ENCODE measurements around the gene ZNF497. TPM values are rescaled to one million over a fixed set of nuclear protein-coding genes. Genes with fewer than 3 reads are reported as not detected.

The ZNF497 gene
- total and polyA plus RNA-seq, 2 of the 13 experiments (the other 11 are each of a cell fraction or from before 2014, with no cell fraction given), result 1.5 to 1.9 TPM

GRCh38 chr19:58395220-58395978 lies 32.8 kb upstream of the ZNF497 start, which contains the start of gene RNF225:
RNF225 (plus strand) TSS chr19:58395656; CDS start chr19:58396090, 434 bp downstream.
- no peak within 1 kb of the TSS for H3K4me2 ChIP-seq (ENCODE audit: low read depth, low read length)
- H3K9ac ChIP-seq (ENCODE audit: insufficient read depth, low read depth, low read length), result no peak within 1 kb of the TSS
- in situ Hi-C loops (cut with HindIII; ENCODE audit: extremely low pct_ligation_motif_present, low pct_unique_long_range_greater_than_20kb), result no loop called here
- FAIRE-seq (no peak), ATAC-seq (peak; percentile 22), DNase-seq (ENCODE audit: low spot score) (no peak)
- H3K27me3 ChIP-seq (ENCODE audit: control insufficient read depth in 1 of 2, insufficient read depth in 2 of 2, low read length in 2 of 2), result no peaks in the 10 kb centered on the region
- no peak within 1 kb of the TSS for H3K27ac ChIP-seq (ENCODE audit: extremely low read length, insufficient read depth, low read length)
- H3K9me3 ChIP-seq (ENCODE audit: low read length), result no peaks in the 10 kb centered on the region
- H3K4me1 ChIP-seq (ENCODE audit: insufficient read depth, low read length), result peaks cover 21% of the 10 kb centered on the region
- peaks cover 10% of the 10 kb centered on the region for H3K79me2 ChIP-seq (ENCODE audit: insufficient read depth, low read length)
- 93% methylated on average over 14 of the region's 21 CpGs for WGBS (ENCODE audit: low lambda C conversion rate)
- H3K36me3 ChIP-seq (replicated peaks in 1 of 2; ENCODE audit: control insufficient read depth in 1 of 2, insufficient read depth in 2 of 2, low read length in 2 of 2), result peaks cover 12 to 47% of the 10 kb centered on the region in 2 experiments
- no peak within 1 kb of the TSS for H3K4me3 ChIP-seq (replicated peaks in 1 of 3; ENCODE audit: insufficient read depth in 1 of 3, low read depth in 2 of 3, low read length in 3 of 3)
- intact Hi-C loops (cut with micrococcal nuclease; ENCODE audit: unreplicated experiment), result no loop called here
- no TSS peak for BruUV-seq (replicated peaks)
- POLR2A ChIA-PET, result no interaction called here
- CTCF ChIA-PET (ENCODE audit: low intra/inter-chr PET ratio, low total read pairs), result no interaction called here
- no peak within 1 kb of the TSS for H2AFZ ChIP-seq (ENCODE audit: low read length)
- peaks cover 28% of the 10 kb centered on the region for H4K20me1 ChIP-seq (ENCODE audit: insufficient read depth, low read length)
- TF ChIP-seq ELF1 (CRISPR knock-in tag; IDR thresholded peaks at IDR 0.05) (no peak), ZFP36L1 (CRISPR knock-in tag; IDR thresholded peaks at IDR 0.05) (no peak), MEIS2 (CRISPR knock-in tag; IDR thresholded peaks at IDR 0.05) (no peak), ATAD3A (CRISPR knock-in tag; IDR thresholded peaks at IDR 0.05) (no peak), ZNF253 (CRISPR knock-in tag; IDR thresholded peaks at IDR 0.05; ENCODE audit: borderline replicate concordance) (no peak), TAF15 (IDR thresholded peaks at IDR 0.05; ENCODE audit: low read depth, low read length, poor library complexity, severe bottlenecking) (peak; percentile 39), RBFOX2 (IDR thresholded peaks at IDR 0.05; ENCODE audit: low read depth, low read length) (peak; percentile 75), NONO (IDR thresholded peaks at IDR 0.05) (no peak), NONO (CRISPR knock-in tag; conservative IDR thresholded peaks at IDR 0.05) (peak; percentile 57; the same call in 1 of the 2 replicates), LCORL (IDR thresholded peaks at IDR 0.05) (no peak), LCORL (CRISPR knock-in tag; IDR thresholded peaks at IDR 0.05) (no peak), RBM39 (IDR thresholded peaks at IDR 0.05; ENCODE audit: low read depth, low read length, poor library complexity, severe bottlenecking) (peak; percentile 34), ZNF407 (CRISPR knock-in tag; IDR thresholded peaks at IDR 0.05; ENCODE audit: not compliant biosample characterization) (no peak), TBP (CRISPR knock-in tag; IDR thresholded peaks at IDR 0.05) (no peak), PRMT3 (CRISPR knock-in tag; IDR thresholded peaks at IDR 0.05; ENCODE audit: borderline replicate concordance, low read depth) (no peak), SMAD9 (CRISPR knock-in tag; IDR thresholded peaks at IDR 0.05) (no peak), CENPX (CRISPR knock-in tag; IDR thresholded peaks at IDR 0.05) (no peak), ARNT2 (CRISPR knock-in tag; IDR thresholded peaks at IDR 0.05; ENCODE audit: low read depth) (0 out of 2 replicates have a peak, but pooled peaks have one; percentile 13)
